OCI-M2 (cell line): ENCODE results near the gene SIRPB2.
A peak's percentile ranks its signal among the peaks of the same experiment; 100 is the strongest.

Experiments
- DNase-seq: peaks from one replicate; lab custom pipeline; 2025; ENCODE audit not compliant: unreplicated experiment; lab: John Stamatoyannopoulos, UW

SIRPB2 gene

GRCh38 chr20:1491281-1491840, at the start of gene SIRPB2:
SIRPB2 (minus strand) TSS chr20:1491420; CDS start chr20:1491359, 61 bp downstream.
- DNase-seq = no peak

GRCh38 chr20:1539816-1540419, 48.7 kb upstream of the SIRPB2 start:
- DNase-seq = no peak

- no peak for DNase-seq
These were observed 47.4 kb upstream of the SIRPB2 start for GRCh38 chr20:1538655-1539054.

- DNase-seq = no peak
These were observed 46.5 kb upstream of the SIRPB2 start for GRCh38 chr20:1537731-1538058.

GRCh38 chr20:1536893-1537730, 45.9 kb upstream of the SIRPB2 start:
- DNase-seq = no peak

- DNase-seq = no peak
These were observed 44.4 kb upstream of the SIRPB2 start for GRCh38 chr20:1535420-1536175.

- no peak for DNase-seq
These were observed 43.3 kb upstream of the SIRPB2 start for GRCh38 chr20:1534526-1534925.

GRCh38 chr20:1533059-1533458, 41.8 kb upstream of the SIRPB2 start:
- no peak for DNase-seq

GRCh38 chr20:1528811-1529210, 37.6 kb upstream of the SIRPB2 start:
- no peak for DNase-seq

GRCh38 chr20:1527923-1528322, 36.7 kb upstream of the SIRPB2 start:
- no peak for DNase-seq

- no peak for DNase-seq
These were observed 35.7 kb upstream of the SIRPB2 start for GRCh38 chr20:1526896-1527295.

GRCh38 chr20:1526310-1526709, 35.1 kb upstream of the SIRPB2 start:
- no peak for DNase-seq

GRCh38 chr20:1524004-1524403, 32.8 kb upstream of the SIRPB2 start:
- DNase-seq = peak; percentile 88

- no peak for DNase-seq
These were observed 25.8 kb upstream of the SIRPB2 start for GRCh38 chr20:1517010-1517409.

GRCh38 chr20:1513801-1514200, 22.6 kb upstream of the SIRPB2 start:
- no peak for DNase-seq

- DNase-seq = no peak
These were observed 18.0 kb upstream of the SIRPB2 start for GRCh38 chr20:1509237-1509636.

- DNase-seq = no peak
These were observed 17.4 kb upstream of the SIRPB2 start for GRCh38 chr20:1508574-1508973.

GRCh38 chr20:1507276-1507675, 16.1 kb upstream of the SIRPB2 start:
- no peak for DNase-seq

- no peak for DNase-seq
These were observed 14.7 kb upstream of the SIRPB2 start for GRCh38 chr20:1505871-1506270.

GRCh38 chr20:1505361-1505760, 14.1 kb upstream of the SIRPB2 start:
- no peak for DNase-seq

- DNase-seq = peak; percentile 46
These were observed 12.5 kb upstream of the SIRPB2 start for GRCh38 chr20:1503564-1504227.
